Mesenchymal stem cell (in vitro differentiated cells and primary cell): ENCODE data around the gene TBCD. TPM values are rescaled to one million over a fixed set of nuclear protein-coding genes. Genes with fewer than 3 reads are reported as not detected.

Experiments used
- DNase-seq: peaks from one replicate; pipeline ENCODE4 v3.0.0-alpha.2; 2013
- H2AFZ ChIP-seq: one replicate; pipeline ENCODE4 v1.6.1; 2013; ENCODE audit warnings: low read depth, mild to moderate bottlenecking, control low read depth, inconsistent platforms, low read length, moderate library complexity
- H2AK5ac ChIP-seq: 2 replicates; pipeline ENCODE4 v1.6.1; 2013; ENCODE audit warnings: low read length, moderate library complexity, mild to moderate bottlenecking, inconsistent platforms; ENCODE audit not compliant: severe bottlenecking
- H2BK120ac ChIP-seq: one replicate; pipeline ENCODE4 v1.6.1; 2013; ENCODE audit warnings: low read depth, mild to moderate bottlenecking, inconsistent platforms, low read length, moderate library complexity
- H2BK12ac ChIP-seq, 2 experiments: one replicate each; pipeline ENCODE4 v1.6.1; 2013; ENCODE audit warnings: inconsistent platforms in 2 of 2, low read length in 2 of 2, mild to moderate bottlenecking in 2 of 2, moderate library complexity in 2 of 2, control low read depth in 1 of 2
- H2BK15ac ChIP-seq: one replicate; pipeline ENCODE4 v1.6.1; 2013; ENCODE audit warnings: mild to moderate bottlenecking, low read depth, inconsistent platforms; ENCODE audit not compliant: poor library complexity, severe bottlenecking
- H2BK5ac ChIP-seq: 2 replicates; pipeline ENCODE4 v1.6.1; 2013; ENCODE audit warnings: low read depth, mild to moderate bottlenecking, low read length, control low read depth, inconsistent platforms; ENCODE audit not compliant: poor library complexity, severe bottlenecking
- H3K14ac ChIP-seq, 2 experiments: one replicate each; pipeline ENCODE4 v1.6.1; 2013; ENCODE audit warnings: inconsistent platforms in 2 of 2, low read length in 2 of 2, control low read depth in 1 of 2, mild to moderate bottlenecking in 1 of 2, moderate library complexity in 1 of 2
- H3K18ac ChIP-seq, 2 experiments: one replicate each; pipeline ENCODE4 v1.6.1; 2013; ENCODE audit warnings: inconsistent platforms in 2 of 2, low read length in 2 of 2, control low read depth in 1 of 2, low read depth in 1 of 2, mild to moderate bottlenecking in 1 of 2
- H3K23ac ChIP-seq, 2 experiments: one replicate each; pipeline ENCODE4 v1.6.1; 2013; ENCODE audit warnings: inconsistent platforms in 2 of 2, low read length in 2 of 2, mild to moderate bottlenecking in 2 of 2, moderate library complexity in 2 of 2, control low read depth in 1 of 2
- H3K27ac ChIP-seq: 2 replicates; pipeline ENCODE4 v1.5.1; 2013; ENCODE audit warnings: mild to moderate bottlenecking, moderate library complexity, low read length, control low read depth, inconsistent platforms; ENCODE audit not compliant: poor library complexity, severe bottlenecking
- H3K27me3 ChIP-seq, 2 experiments: 2 replicates each; pipeline versions ENCODE4 v1.6.1 to v1.7.0; 2013; ENCODE audit warnings: low read length in 2 of 2, mild to moderate bottlenecking in 2 of 2, moderate library complexity in 2 of 2, control low read depth in 1 of 2, inconsistent platforms in 1 of 2; ENCODE audit not compliant: control insufficient read depth in 1 of 2, insufficient read depth in 1 of 2
- H3K36me3 ChIP-seq, 2 experiments: 2 replicates each; pipeline versions ENCODE4 v1.6.1 to v1.7.0; 2013; ENCODE audit warnings: low read length in 2 of 2, control low read depth in 1 of 2, inconsistent platforms in 1 of 2, low read depth in 1 of 2, mild to moderate bottlenecking in 1 of 2; ENCODE audit not compliant: insufficient read depth in 2 of 2, control insufficient read depth in 1 of 2
- H3K4ac ChIP-seq, 2 experiments: one replicate each; pipeline ENCODE4 v1.6.1; 2013; ENCODE audit warnings: inconsistent platforms in 2 of 2, low read length in 2 of 2, mild to moderate bottlenecking in 2 of 2, moderate library complexity in 2 of 2, control low read depth in 1 of 2, low read depth in 1 of 2
- H3K4me1 ChIP-seq: 2 replicates; pipeline ENCODE4 v1.6.1; 2013; ENCODE audit warnings: low read depth, low read length, control low read depth; ENCODE audit not compliant: control insufficient read depth, insufficient read depth
- H3K4me2 ChIP-seq: 2 replicates; pipeline ENCODE4 v1.6.1; 2013; ENCODE audit warnings: low read length, mild to moderate bottlenecking, inconsistent platforms; ENCODE audit not compliant: poor library complexity, severe bottlenecking
- H3K4me3 ChIP-seq, 2 experiments: 2 replicates each; pipeline versions ENCODE4 v1.5.1 to v1.7.0; 2013; ENCODE audit warnings: low read length in 2 of 2, mild to moderate bottlenecking in 2 of 2, control low read depth in 1 of 2, low read depth in 1 of 2; ENCODE audit not compliant: insufficient read depth in 1 of 2
- H3K79me1 ChIP-seq: replicated peaks from 2 replicates; pipeline ENCODE4 v1.6.1; 2013; ENCODE audit warnings: mild to moderate bottlenecking, control low read depth, low read length, inconsistent platforms; ENCODE audit not compliant: poor library complexity, severe bottlenecking
- H3K9ac ChIP-seq: 2 replicates; pipeline ENCODE4 v1.7.0; 2013; ENCODE audit warnings: mild to moderate bottlenecking, low read length, moderate library complexity
- H3K9me3 ChIP-seq: 2 replicates; pipeline ENCODE4 v1.7.0; 2013; ENCODE audit warnings: mild to moderate bottlenecking, low read length; ENCODE audit not compliant: control insufficient read depth
- H4K8ac ChIP-seq: one replicate; pipeline ENCODE4 v1.6.1; 2013; ENCODE audit warnings: inconsistent platforms, mild to moderate bottlenecking, low read length, moderate library complexity
- H4K91ac ChIP-seq: one replicate; pipeline ENCODE4 v1.6.1; 2013; ENCODE audit warnings: mild to moderate bottlenecking, low read length, inconsistent platforms
- WGBS: methylation state at CpG from one replicate; pipeline ENCODE4 v1.1.7; 2013; ENCODE audit warnings: mixed read lengths; 5-methylcytosine and 5-hydroxymethylcytosine counted together
- polyA plus RNA-seq, 2 experiments: library from polyadenylated mRNA; stranded (reverse); fragments of 200-250 nt; gene quantifications; one replicate each; pipeline ENCODE4 v1.2.3, GENCODE V29; 2013

Gene TBCD
- 21.3 TPM for polyA plus RNA-seq (2013, experiment 1 of 2)
- 19.9 TPM for polyA plus RNA-seq (2013, experiment 2 of 2)

DNA sequence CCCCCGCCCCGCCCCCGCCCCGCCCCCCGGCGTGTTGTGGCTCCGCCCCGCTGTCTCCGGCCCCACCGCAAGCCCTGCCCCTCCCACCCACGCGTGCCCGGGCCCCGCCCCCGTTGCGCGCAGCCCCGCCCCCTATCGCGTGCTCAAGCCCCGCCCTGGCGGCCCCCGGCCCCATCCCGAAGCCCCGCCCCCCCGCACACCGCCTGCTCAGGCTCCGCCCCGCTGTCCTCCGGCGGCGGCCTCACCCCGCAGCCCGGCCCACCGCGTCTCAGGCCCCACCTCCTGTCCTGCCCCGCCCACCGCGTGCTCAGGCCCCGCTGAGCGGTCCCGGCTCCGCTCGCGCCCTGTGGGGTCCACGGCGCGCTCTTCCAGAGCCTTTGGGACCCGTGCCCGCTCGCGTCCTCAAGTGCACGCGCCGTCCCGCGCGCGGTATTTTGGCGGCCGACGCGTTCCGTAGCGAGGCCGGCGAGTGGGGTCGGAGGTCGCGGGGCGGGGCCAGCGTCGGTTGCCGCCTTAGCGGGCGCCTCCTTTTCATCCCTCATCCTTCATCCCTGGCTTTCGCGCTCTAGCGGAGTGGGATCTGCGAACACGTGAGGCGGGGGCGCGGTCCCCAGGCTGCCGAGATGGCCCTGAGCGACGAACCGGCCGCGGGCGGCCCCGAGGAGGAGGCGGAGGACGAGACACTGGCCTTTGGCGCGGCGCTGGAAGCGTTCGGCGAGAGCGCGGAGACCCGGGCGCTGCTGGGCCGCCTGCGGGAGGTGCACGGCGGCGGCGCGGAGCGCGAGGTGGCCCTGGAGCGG, at the start of gene TBCD:
Gene TBCD (plus strand): TSS at position 495 of the 800 bp plus-strand sequence. CDS start 129 bp downstream, at position 624.
- H2BK12ac ChIP-seq: peak within 1 kb of the TSS in 1 of 2 experiments; percentile 10

DNA sequence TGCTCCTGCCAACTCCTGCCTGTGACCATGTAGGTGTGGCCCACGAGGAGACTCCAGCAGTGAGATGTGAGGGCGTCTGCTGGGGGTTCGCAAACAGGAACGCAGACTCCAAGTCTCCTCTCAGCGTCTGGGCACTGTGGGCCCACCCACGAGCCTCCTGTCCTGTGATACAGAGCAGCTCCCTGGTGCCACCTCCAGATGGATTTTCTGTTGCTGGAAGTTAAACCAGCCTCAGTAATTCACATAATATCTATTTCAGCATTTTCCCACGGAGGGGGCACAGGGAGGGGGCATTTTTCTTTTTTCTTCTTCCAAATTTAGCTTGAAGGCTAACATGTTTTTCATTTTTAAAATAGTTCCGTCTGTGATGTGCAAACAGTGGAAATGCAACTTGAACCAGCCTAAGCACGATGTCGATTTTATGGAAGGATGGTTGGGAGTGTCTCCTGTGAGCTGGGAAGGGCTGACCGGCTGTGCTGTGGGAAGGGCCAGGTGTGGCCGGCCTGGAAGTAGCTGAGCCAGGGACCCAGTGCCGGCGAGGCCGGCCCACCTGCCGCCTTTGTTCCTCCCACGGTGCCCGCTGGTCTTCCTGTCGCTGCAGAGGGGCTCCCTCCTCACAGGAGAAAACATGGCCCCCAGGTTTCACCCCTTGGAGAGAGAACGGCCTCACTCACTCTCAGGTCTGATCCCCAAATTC, 49.5 kb upstream of the TBCD start:
- 84% methylated on average over 19 of the region's 20 CpGs for WGBS
- H2BK5ac ChIP-seq: no peak overlapping the region

More for the DNA sequence above, at the start of gene TBCD:
- Histone ChIP-seq H3K4ac (peak within 1 kb of the TSS in 1 of 2 experiments; percentile 69), H2AK5ac (no peak within 1 kb of the TSS), H3K9me3 (peaks cover 5% of the 10 kb centered on the region), H3K4me1 (peaks cover 12% of the 10 kb centered on the region), H4K91ac (peak within 1 kb of the TSS; percentile 89), H2BK120ac (peak within 1 kb of the TSS; percentile 75), H3K79me1 (peaks cover 27% of the 10 kb centered on the region), H3K36me3 (peaks cover 3 to 6% of the 10 kb centered on the region in 2 experiments), H2BK5ac (peak within 1 kb of the TSS; percentile 47), H3K4me2 (peak within 1 kb of the TSS; percentile 97), H3K4me3 (peak within 1 kb of the TSS; percentile 93), H3K27me3 (no peaks in the 10 kb centered on the region), H2BK15ac (peak within 1 kb of the TSS; percentile 100), H3K23ac (peak within 1 kb of the TSS in 1 of 2 experiments; percentile 98), H3K14ac (peak within 1 kb of the TSS in 1 of 2 experiments; percentile 90), H3K27ac (no peak within 1 kb of the TSS), H3K9ac (peak within 1 kb of the TSS; percentile 87), H3K18ac (peak within 1 kb of the TSS; percentile 93 to 96), H4K8ac (peak within 1 kb of the TSS; percentile 67), H2AFZ (peak within 1 kb of the TSS; percentile 95)
- peak; percentile 89 for DNase-seq
- 0% methylated on average over 41 of the region's 114 CpGs for WGBS

DNA sequence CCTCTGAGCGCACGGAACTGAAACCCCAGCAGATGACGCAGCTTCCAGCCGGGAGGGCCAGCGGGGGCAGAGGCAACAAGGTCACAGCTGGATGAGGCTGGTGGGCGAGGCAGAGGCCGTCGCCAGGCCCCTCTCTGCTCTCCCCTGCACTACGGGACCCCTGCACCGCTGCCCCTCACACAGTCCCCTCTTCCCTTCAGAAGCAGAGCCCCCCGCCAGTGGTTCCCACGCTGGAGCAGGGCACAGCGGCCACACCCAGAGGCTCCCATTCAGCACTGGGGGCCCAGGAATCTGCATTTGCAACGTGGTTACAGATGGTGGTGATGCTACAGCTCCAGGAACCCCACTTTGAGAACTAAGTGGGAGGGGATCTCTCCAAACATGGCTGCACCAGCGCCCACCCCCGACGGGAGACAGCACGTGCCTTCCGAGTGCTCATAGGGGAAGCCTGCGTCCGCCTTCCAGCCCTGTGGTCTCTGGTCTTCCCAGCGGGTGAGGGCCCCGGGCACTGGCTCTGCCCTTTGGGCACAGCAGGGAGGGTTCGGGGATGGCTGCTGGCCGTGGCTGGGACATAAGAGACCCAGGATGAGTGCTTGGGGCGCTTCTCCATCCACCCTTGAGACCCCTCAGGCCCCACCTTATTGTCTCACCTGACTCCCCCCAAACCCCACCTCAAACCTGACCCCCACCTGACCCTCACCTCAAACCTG, 48.7 kb upstream of the TBCD start:
- Histone ChIP-seq H3K27me3 (peaks cover 0 to 22% of the 10 kb centered on the region in 2 experiments), H3K23ac (no peak overlapping the region), H2BK12ac (no peak overlapping the region)

More for the DNA sequence above, 49.5 kb upstream of the TBCD start:
- Histone ChIP-seq H2AK5ac (no peak overlapping the region), H2BK15ac (no peak overlapping the region), H2AFZ (no peak overlapping the region), H2BK12ac (no peak overlapping the region), H3K27ac (no peak overlapping the region), H3K9me3 (no peaks in the 10 kb centered on the region), H3K14ac (no peak overlapping the region), H4K91ac (no peak overlapping the region), H3K4me3 (no peak overlapping the region), H3K23ac (no peak overlapping the region), H3K18ac (no peak overlapping the region), H4K8ac (no peak overlapping the region), H3K36me3 (no peaks in the 10 kb centered on the region), H3K4me2 (no peak overlapping the region), H3K9ac (no peak overlapping the region), H3K27me3 (peaks cover 2 to 22% of the 10 kb centered on the region in 2 experiments), H3K4ac (no peak overlapping the region), H3K4me1 (peaks cover 16% of the 10 kb centered on the region), H3K79me1 (peaks cover 6% of the 10 kb centered on the region), H2BK120ac (no peak overlapping the region)
- DNase-seq: no peak

More for the DNA sequence above, 48.7 kb upstream of the TBCD start:
- Histone ChIP-seq H3K4me2 (no peak overlapping the region), H2AK5ac (no peak overlapping the region), H3K4me3 (no peak overlapping the region), H3K14ac (no peak overlapping the region), H3K36me3 (no peaks in the 10 kb centered on the region), H3K79me1 (no peaks in the 10 kb centered on the region), H2BK5ac (no peak overlapping the region), H3K18ac (no peak overlapping the region), H3K4me1 (peaks cover 14% of the 10 kb centered on the region), H3K4ac (no peak overlapping the region), H2AFZ (no peak overlapping the region), H3K9me3 (no peaks in the 10 kb centered on the region), H4K8ac (no peak overlapping the region), H2BK120ac (no peak overlapping the region), H3K9ac (no peak overlapping the region), H3K27ac (no peak overlapping the region), H2BK15ac (no peak overlapping the region), H4K91ac (no peak overlapping the region)
- WGBS: 86% methylated on average over 25 of the region's 26 CpGs
- no peak for DNase-seq
